Activated CD4-positive, CD25-positive, alpha-beta regulatory T cell treated with anti-CD3 and anti-CD28 coated beads, Interleukin-2, amount 50 U/mL, for 16 hours (primary cell): ENCODE measurements around the gene RETREG3.
"Not testable (repeated sequence)": the region's sequence is repeated elsewhere in the genome, so short reads cannot be mapped to it uniquely, and the experiment has no call there.

Source experiments
- DNase-seq: peaks from one replicate; pipeline ENCODE4 v3.0.0-alpha.2; 2020; ENCODE audit warnings: low read depth, low spot score

RETREG3 gene

GRCh38 chr17:42553161-42553818 lies 55.9 kb downstream of the RETREG3 start:
- DNase-seq: no peak

- not testable (repeated sequence) for DNase-seq
Measured at GRCh38 chr17:42552736-42553135, 56.4 kb downstream of the RETREG3 start, which contains the start of gene HSD17B1. TSS of gene HSD17B1 (plus strand) at chr17:42552923. CDS start at chr17:42552934, 11 bp downstream.

- no peak for DNase-seq
Measured at GRCh38 chr17:42548993-42549755, 60.0 kb downstream of the RETREG3 start.

- peak; percentile 52 for DNase-seq
Measured at GRCh38 chr17:42548070-42548837, 60.9 kb downstream of the RETREG3 start.

GRCh38 chr17:42547698-42548069 lies 61.5 kb downstream of the RETREG3 start:
- no peak for DNase-seq

GRCh38 chr17:42547001-42547461 lies 62.1 kb downstream of the RETREG3 start:
- DNase-seq: no peak

- DNase-seq: not testable (repeated sequence)
Measured at GRCh38 chr17:42545755-42546505, 63.2 kb downstream of the RETREG3 start.

- no peak for DNase-seq
Measured at GRCh38 chr17:42544874-42545283, 64.3 kb downstream of the RETREG3 start.

GRCh38 chr17:42543190-42544079 lies 65.7 kb downstream of the RETREG3 start:
- DNase-seq: no peak

- DNase-seq: no peak
Measured at GRCh38 chr17:42541041-42541833, 67.9 kb downstream of the RETREG3 start.

GRCh38 chr17:42540558-42540957 lies 68.6 kb downstream of the RETREG3 start:
- not testable (repeated sequence) for DNase-seq

GRCh38 chr17:42538482-42538881 lies 70.7 kb downstream of the RETREG3 start:
- no peak for DNase-seq

GRCh38 chr17:42537826-42538451 lies 71.2 kb downstream of the RETREG3 start:
- no peak for DNase-seq

GRCh38 chr17:42537156-42537805 lies 71.9 kb downstream of the RETREG3 start:
- no peak for DNase-seq

- DNase-seq: no peak
Measured at GRCh38 chr17:42536372-42537155, 72.6 kb downstream of the RETREG3 start.

GRCh38 chr17:42536048-42536371 lies 73.2 kb downstream of the RETREG3 start, which contains the start of gene NAGLU:
TSS of gene NAGLU (plus strand) at chr17:42536241. CDS start at chr17:42536273, 32 bp downstream.
- DNase-seq: peak; percentile 64

- no peak for DNase-seq
Measured at GRCh38 chr17:42535155-42536047, 73.8 kb downstream of the RETREG3 start.
